ENCODE data around the gene CCR6.
"Not testable (repeated sequence)": the region's sequence is repeated elsewhere in the genome, so short reads cannot be mapped to it uniquely, and the experiment has no call there.

Gene CCR6

DNA sequence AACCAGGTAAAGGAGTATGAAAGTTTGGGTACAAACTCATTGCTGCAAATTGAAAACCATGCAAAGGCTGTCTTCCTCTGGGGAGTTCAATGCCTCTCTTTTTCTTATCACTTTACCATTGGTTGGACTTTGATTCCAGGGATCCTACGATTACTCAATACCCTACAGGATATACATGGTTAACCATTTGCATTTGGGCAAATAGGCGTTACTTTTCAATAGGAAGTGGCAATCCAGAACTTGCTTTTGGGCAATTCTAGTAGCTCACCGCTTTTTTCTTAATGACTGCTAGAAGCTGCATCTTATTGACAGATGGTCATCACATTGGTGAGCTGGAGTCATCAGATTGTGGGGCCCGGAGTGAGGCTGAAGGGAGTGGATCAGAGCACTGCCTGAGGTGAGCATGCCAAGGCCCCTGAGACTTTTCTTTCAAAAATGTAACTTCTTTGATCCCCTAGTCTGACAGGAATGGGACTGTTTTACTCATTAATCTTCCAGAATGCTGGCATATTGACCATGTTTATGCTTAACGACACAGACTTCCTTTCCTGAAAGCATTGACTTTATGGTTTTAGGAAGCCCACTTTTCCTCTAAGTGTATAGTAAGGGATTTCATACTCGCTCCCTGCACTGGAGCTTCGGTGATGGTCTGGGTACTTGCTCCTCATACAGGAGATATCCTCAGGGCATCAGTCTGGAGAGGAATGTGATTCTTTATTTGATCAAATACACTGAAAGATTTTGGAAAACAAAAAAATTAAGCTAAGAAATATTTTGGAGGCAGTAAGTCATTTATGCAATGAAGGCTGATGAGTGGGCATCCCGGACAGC lies at the start of gene CCR6:
TSS of gene CCR6 (plus strand) at position 270 of the 831 bp plus-strand sequence. CDS start 13,039 bp downstream, outside the sequence.
- no peak for DNase-seq (ENCODE audit: low read depth)

DNA sequence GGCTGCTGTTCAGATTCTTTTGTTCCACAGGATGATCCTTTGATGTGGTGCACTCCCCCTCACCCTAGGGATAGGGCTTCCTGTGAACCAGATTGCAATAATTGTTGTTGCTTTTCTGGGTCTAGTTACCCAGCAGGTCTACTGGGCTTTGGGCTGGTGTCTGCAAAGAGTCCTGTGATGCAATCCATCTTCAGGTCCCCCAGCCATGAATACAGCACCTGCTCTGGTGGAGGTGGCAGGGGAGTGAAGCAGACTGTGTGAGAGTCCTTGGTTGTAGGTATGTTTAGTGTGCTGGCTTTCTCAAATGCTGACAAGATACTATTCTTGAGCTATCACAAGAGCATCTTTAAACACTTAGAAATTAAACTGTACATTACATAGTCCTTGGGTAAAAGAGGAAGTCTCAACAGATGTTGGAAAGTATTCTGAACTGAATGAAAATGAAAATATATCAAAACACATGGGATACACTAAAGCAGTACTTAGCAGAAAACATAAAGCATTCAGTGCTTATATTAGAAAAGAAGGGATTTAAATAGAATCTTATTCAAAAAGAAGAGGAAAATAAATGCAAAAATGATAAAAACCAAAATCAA lies 49.1 kb upstream of the CCR6 start:
- DNase-seq (ENCODE audit: low read depth), result no peak

DNA sequence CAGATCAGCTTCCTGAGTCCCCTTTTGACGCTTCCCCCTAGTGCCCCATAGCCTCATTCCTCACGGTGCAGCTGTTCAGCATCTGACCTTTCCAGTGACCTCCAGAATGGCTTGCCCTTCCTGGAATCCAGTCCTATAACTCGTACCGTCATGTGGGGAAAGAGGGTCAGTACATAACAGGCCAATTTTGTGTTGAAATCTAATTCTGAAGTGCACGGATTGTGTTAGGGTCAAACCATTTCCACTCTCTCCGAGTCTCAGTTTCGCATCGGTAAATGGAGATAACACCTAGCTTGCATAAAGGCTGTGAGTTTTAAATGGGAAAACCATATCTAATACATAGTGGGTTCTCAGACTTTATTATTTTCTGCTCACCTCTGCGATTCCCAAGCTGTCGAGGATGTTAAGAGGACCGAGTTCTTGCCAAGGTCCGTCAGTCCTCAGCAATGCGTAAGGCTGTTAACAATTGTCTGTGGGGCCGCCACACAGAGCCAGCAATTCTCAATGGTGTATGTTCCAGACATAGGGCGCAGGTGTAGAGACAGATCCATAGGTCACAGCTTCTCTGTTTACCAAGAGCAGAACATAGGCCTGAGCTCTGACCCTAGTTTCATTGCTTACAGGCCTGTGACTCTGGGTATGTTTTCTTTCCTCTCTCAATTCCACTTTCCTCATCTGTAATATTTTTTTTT lies 45.5 kb upstream of the CCR6 start:
- no peak for DNase-seq (ENCODE audit: low read depth)

DNA sequence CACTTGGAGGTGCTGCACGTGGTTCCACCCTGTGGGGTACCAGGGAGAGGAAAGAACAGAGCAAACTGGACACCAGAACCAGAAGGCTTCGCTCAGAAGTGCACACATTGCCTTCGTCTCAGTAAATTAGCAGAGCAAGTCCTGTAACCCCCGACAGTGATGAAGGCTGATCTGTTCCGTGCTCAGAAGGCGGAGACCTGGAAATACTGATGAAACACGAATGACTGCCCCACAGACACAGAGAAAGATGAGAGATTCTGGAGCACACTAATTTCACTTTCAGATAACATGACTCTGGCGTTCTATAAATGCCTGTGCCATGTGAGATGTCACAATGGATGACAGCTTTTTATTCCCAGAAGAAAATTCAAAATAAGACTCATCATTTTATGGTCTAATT lies 44.2 kb upstream of the CCR6 start:
- no peak for DNase-seq (ENCODE audit: low read depth)

DNA sequence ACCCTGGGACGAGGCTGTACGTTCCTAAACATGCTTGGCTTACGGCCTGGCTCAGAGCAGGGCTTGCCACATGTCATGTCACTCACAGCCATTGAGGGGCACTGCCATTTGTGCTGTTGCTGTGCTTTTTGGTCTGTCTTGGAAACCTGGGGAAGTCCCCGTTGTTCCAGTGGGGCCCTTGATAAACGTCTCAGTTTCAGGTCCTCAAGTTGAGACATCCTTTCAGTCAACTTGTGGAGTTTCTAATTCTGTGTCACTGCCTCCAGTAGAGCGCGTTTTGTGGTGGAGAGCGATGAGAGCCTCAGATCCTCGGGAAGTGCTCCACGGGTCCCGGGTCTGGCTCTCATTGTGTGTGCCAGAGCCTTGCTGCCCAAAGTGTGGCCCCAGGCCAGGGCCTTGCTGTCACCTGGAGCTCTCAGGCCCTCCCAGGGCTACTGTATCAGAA lies 43.0 kb upstream of the CCR6 start:
- no peak for DNase-seq (ENCODE audit: low read depth)

DNA sequence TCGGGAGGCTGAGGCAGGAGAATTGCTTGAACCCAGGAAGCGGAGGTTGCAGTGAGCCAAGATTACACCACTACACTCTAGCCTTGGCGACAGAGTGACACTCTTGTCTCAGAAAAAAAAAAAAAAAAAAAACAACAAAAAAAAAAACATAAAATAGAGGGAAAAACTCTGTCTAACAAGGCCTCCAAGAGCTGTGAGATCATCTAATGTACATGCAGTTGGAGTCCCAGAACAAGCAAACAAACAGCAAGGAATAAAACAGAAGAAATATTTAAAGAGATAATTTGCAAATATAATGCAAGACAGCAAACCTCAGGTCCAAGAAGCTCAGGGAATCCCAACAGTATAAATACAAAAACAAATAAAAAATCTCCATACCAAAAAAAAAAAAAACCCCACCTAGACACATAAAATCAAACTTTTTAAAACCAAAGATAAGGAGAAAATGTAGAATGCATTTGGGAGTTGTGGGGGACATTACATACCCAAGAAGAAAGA lies 35.0 kb upstream of the CCR6 start:
- no peak for DNase-seq (ENCODE audit: low read depth)

DNA sequence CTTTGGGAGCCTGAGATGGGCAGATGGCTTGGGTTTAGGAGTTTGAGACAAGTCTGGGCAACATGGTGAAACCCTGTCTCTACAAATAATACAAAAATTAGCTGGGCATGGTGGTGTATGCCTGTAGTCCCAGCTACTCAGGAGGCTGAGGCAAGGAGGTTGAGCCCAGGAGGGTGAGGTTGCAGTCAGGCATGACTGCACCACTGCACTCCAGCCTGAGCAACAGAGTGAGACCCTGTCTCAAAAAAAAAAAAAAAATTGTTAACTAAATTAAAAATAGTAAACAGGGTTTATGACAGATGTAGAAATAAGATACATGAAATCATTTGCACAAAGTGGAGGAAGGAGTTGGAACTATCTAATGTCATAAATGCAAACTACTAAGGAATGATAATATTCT lies 34.2 kb upstream of the CCR6 start:
- not testable (repeated sequence) for DNase-seq (ENCODE audit: low read depth)

DNA sequence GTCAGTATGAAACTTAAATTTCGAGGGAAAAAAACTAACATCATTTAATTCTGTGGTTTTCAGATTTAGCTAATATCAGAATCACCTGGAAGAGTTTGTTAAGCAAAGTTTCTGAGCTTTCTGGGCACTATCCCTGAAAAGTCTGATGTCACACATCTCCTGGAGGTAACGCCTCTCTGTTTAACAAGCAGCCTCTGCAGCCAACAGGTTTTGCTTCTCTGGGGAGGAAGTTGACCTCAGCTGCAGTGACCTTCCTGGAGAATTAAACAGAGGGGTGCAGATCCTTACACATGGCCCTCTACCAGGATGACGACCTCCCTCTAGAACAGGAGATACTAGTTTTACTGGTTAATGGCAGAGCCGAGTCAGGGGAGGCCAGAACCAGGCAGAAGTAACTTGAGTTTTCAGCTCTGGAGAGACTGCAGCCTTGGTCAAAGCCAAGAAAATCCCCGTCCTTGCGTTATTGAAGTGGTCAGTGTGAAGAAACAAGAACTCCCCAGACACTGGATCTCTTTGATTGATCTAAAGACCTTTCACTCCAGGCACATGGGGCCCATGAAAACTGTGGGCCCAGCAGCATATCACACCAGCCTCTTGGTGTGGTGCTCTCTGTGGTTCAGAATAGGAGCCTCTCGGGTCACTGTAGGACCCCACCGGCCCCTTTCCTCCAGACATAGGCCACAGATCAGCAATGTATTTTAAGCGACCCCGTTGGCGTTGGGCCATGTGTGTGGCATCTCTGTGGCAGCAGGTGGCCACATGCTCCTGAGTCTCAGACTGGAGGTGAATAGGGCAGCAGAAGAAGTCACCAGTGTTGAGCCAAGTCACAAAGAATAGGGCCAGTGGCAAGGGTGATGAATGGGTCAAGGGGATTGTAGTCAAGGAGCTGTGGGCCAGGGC lies 33.4 kb upstream of the CCR6 start:
- no peak for DNase-seq (ENCODE audit: low read depth)

DNA sequence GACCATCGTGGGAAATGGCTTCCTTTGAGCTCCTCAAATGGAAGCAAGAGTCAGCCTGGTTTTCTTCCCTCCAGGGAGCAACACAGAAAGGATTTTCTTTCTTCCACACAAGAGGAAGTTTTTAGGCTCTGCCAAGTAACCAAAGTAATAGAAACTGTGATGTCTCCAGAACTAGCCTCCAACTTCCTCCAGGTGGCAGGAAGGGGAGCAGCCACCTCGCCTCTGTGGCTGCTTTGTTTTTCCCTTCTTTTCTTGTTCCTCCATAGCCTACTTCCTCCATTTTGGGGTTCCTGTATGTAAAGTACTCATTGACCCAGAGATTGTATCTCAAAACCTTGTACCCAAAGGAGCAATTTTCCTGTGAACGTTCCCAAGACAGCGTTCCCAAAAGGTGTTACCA lies 32.7 kb upstream of the CCR6 start:
- no peak for DNase-seq (ENCODE audit: low read depth)

DNA sequence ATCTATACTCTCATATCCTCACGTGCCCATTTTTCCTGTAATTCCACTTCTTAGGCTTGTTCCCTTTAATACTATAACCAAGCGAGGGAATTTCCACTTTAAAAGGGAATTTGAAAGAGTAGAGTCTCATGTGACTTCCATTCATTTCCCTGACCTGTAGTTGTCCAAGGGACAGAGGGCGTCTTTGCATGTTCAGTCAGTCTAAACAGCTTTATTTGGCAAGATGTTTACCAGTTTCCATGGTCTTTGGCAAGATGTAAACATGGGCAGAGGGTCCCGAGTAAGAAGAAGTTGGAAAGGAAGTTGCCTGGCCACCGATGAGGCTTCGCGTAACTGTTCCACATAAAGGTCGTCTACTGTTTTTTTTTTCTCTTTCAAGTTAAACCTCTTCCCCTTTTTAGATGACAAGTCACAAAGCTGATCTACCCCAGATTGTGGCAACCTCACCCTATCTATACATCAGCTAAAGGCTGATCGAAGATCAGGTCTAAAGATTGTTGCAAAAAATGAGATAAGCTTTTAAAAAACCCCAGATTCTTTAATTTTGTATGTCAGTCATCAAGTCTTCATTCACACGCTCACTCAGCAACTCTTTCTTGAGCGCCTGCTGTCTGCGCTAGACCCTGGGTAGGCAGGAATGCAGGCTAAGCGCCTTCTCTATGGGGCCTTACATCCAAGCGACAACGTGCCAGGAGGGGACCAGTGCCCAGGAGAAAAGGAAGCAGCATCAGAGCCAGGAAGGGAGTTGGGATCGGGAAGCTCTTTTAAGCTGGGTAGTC lies 31.7 kb upstream of the CCR6 start:
- no peak for DNase-seq (ENCODE audit: low read depth)

DNA sequence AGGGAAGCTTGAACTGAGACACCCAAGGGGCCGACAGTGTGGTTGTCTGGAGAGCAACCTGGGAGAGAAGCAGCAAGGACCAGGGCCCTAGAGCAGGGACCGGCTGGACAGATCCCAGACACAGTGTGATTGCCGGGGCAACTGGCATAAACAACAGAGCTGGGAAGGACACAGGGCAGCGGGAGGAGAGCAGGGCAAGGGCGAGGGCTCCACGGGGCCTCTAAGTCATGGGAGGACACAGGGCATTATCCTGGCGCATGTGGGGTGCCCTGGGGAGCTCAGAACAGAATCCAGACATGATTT lies 31.1 kb upstream of the CCR6 start:
- DNase-seq (ENCODE audit: low read depth), result no peak

DNA sequence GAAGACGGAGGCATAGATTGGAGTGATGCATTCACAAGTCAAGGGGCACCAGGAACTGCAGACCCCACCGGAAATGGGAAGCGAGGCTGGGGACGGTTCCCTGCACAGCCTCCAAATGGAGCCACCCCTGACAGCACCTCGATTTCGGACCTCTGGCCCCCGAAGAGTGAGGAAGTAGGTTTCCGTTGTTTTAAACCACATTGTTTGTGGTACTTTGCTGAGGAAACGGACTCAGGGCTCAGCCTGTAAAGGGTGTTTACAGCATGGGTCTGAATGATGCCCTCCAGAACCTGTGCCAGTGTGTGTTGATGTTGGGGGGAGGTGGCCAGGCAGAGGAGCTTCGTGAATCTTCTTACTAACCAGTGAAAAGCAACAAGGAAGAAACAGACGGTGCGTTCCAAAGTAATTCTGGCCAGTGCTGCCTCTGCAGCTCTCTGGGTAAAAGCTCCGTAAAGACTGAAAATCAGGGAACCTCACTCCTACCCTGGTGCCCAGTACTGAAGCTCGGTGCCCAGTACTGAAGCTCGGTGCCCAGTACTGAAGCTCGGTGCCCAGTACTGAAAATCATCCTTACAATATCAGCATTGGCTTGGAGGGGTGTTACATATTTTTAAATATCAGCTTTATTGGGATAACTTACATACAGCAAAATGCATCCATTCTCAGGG lies 30.1 kb upstream of the CCR6 start:
- no peak for DNase-seq (ENCODE audit: low read depth)

DNA sequence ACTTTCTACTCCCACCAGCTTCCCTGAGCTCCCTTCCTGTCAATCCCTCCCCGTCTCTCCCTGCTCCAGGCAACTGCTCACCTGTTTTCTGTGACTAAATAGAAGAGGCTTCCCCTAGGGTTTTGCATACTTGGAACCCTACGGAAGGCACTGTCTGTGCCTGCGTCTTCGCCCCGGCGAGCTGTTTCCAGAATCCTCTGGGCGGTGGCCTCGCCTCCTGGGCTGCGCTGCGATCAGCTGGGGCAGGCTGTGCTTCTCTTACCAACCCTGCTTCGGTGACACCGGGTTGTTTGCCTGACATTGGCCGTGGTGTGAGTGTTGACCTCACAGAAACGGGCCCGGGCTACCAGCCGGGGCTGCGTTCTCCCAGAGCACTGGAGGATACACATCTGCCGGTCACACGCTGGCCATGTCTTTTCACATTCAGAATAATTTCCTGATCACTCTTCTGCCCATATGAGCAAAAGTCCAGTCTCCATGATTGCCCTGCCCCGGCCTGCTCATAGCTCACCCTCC lies 29.4 kb upstream of the CCR6 start:
- DNase-seq (ENCODE audit: low read depth), result no peak

DNA sequence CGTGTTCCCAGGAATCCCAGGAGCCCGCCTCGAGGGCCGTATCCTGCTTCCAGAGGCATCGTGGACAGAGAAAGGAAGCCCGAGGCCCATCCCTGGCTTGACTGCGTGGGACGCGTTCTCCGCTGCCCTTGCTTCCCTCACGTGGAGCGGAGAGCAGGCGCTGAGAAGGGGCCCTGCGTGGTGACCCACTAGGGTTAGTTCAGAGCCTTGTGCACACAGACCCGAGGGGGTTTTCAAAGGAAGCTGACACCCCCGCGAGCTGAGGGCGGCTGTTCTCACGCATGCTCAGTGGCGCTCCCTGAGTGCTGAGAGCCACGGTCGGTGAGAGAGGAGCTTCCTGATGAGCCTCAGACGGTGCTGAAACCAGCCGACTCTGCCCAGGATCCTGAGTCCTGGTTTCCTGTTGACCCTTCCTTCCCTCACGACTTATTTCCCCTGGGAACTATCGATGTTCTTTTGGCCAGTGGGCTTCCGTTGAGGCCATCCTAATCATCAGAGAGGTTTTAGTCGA lies 28.9 kb upstream of the CCR6 start:
- no peak for DNase-seq (ENCODE audit: low read depth)

DNA sequence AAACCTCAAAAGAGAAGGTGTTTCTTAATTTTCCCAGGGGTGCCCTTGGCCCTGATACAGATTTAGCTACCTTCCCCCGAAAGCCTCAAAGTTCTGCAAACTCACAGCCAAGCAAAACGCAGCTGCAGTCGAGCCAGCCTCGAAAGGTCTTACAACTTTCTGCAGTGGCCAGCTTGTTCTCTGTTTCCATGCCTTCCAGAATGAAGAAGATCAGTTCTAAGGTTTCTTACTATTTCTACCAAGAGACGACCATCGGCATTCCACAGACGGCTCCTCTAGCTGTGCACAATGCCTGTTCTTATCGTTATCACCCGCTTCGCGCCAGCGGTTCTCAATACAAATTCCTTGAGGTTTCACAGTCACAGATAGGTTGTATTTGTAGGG lies 28.5 kb upstream of the CCR6 start:
- DNase-seq (ENCODE audit: low read depth), result no peak

DNA sequence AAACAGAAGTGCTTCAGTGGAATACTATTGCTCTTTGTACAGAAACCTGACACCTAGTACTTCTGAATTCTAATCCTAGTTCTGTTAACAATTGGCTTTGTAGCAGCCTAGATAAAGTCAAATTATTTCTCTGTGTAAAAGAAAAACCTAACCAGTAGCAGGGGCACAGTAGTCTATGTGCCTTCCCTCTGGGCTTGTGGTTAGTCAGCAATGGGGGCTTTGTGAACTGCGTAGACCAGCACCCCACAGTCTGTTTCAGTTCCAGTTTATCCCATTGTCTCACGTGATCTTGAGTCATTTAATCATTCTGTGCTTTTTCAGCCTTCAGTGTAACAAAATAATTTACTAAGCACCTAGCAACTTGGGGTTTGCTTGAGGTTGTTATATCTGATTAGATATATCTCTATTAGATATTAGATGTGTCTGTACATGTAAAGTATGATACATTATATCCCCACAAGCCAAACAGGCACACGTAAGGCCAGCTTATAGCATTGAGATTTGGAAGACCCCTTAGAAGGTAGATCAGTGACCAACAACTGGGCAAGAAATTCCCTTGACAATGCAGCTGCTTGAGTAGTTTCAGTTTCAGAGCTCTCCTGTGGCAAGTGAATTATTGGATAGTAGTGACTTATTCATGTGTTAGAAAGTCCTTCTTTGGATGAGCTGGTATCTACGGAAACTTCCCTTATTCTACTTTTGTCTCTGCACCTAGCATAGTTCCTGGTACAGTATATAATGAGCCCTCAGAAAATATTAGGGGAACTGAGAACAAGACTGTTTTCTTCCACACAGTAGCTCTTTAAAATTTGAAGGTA lies 27.9 kb upstream of the CCR6 start:
- DNase-seq (ENCODE audit: low read depth), result no peak

DNA sequence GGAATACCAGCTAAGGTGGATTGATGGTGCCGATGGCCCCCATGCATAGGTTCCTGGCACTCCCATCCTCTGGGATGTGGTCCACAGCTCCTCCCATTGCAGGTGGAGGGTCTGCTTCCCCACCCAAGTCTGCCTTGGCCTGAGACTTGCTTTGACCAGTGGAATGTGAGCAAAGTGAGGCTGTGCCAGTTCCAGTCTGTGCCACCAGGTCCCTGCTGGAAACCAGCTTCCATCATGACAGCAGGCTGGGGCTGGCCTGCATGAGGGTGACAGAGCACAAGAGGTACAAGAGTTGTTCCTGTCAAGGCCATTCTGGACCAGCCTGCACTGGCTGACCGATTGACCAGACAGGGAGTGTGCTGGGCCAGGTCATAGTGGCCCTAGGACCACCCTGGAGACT lies 27.0 kb upstream of the CCR6 start:
- DNase-seq (ENCODE audit: low read depth), result no peak

DNA sequence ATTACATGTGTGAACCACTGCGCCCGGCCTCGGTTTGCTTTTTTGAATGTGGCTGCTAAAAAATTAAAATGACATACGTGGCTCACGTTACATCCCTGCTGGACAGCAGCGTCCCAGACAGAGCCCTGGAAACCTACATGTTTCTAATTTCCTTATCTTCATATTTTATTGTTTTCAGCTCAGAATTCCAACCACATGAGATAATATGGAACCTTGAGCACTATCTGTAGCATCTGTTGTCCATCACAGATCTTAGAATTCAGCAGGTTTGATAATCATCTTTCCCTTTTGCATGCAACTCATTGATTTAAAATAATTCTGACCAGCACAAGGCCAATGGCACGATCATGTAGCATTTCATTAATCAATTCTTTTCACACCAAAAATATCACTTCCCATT lies 25.9 kb upstream of the CCR6 start:
- DNase-seq (ENCODE audit: low read depth), result no peak

DNA sequence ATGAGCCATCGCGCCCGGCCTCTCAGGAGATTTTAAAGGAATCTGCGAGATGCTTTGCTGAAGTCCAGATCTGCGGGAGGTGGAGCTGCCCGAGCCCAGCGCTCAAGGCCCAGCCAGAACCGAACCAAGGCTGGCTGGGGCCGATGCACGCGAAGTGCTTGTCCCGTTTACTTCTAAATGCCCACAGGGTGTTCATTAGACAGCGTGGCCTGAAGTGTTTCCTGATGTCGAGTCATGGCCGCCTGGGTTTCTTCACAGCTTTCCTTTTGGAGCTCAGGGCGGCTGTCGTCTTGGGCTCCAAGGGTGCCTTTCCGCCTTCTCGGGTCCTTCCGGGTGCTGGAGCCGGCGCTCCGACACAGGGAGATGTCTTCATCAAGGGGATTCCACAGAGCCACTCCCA lies 25.1 kb upstream of the CCR6 start:
- no peak for DNase-seq (ENCODE audit: low read depth)
